Measurements from ENCODE around the gene IFT88. TPM values are rescaled to one million over a fixed set of nuclear protein-coding genes. Genes with fewer than 3 reads are reported as not detected.

IFT88 gene
- total RNA-seq, 1 experiment from 2014 or later, result 12.3 TPM

GRCh38 chr13:20594280-20594679, 27.3 kb downstream of the IFT88 start:
- CTCF ChIA-PET, result no interaction called here
- Histone ChIP-seq H3K27ac (ENCODE audit: low read length) (no peak overlapping the region), H3K9me3 (ENCODE audit: control insufficient read depth, insufficient read depth, low read depth, low read length) (no peaks in the 10 kb centered on the region), H3K4me1 (ENCODE audit: control insufficient read depth, insufficient read depth, low read length) (no peaks in the 10 kb centered on the region), H3K4me3 (ENCODE audit: low read depth in 2 of 2, low read length in 2 of 2) (no peak overlapping the region), H3K36me3 (ENCODE audit: control insufficient read depth, insufficient read depth, low read length) (peaks cover under 1% of the 10 kb centered on the region; the same call in 1 of the 2 replicates), H3K27me3 (ENCODE audit: control insufficient read depth, insufficient read depth, low read length) (no peaks in the 10 kb centered on the region)
- ATAC-seq (no peak), DNase-seq (ENCODE audit: low read depth, low spot score) (no peak)
- intact Hi-C loops (cut with micrococcal nuclease; ENCODE audit: unreplicated experiment), result no loop called here
- no TSS peak for BruUV-seq (replicated peaks)
- TF ChIP-seq SIN3A (IDR thresholded peaks at IDR 0.05; ENCODE audit: borderline replicate concordance, insufficient read depth, low read depth, low read length), result no peak
- no peak for TF ChIP-seq REST (IDR thresholded peaks at IDR 0.05; ENCODE audit: insufficient read depth in 1 of 2, low read depth in 2 of 2, low read length in 1 of 2)
- TF ChIP-seq CTCF (IDR thresholded peaks at IDR 0.05), result no peak
- no peak for TF ChIP-seq TCF7L2 (IDR thresholded peaks at IDR 0.05; ENCODE audit: low read depth, low read length)
- no peak for TF ChIP-seq POLR2AphosphoS5 (IDR thresholded peaks at IDR 0.05; ENCODE audit: low read depth, low read length)
- POLR2A ChIA-PET, result no interaction called here
- in situ Hi-C loops (cut with HindIII; ENCODE audit: low pct_unique_long_range_greater_than_20kb, low sequenced_read_pairs), result no loop called here

GRCh38 chr13:20607015-20607414, 40.1 kb downstream of the IFT88 start:
- in situ Hi-C loops (cut with HindIII; ENCODE audit: low pct_unique_long_range_greater_than_20kb, low sequenced_read_pairs), result no loop called here
- no peaks in the 10 kb centered on the region for H3K27me3 ChIP-seq (ENCODE audit: control insufficient read depth, insufficient read depth, low read length)
- H3K36me3 ChIP-seq (ENCODE audit: control insufficient read depth, insufficient read depth, low read length), result no peaks in the 10 kb centered on the region
- H3K4me1 ChIP-seq (ENCODE audit: control insufficient read depth, insufficient read depth, low read length), result no peaks in the 10 kb centered on the region
- TF ChIP-seq REST (IDR thresholded peaks at IDR 0.05; ENCODE audit: insufficient read depth in 1 of 2, low read depth in 2 of 2, low read length in 1 of 2), result no peak
- no peak for TF ChIP-seq SIN3A (IDR thresholded peaks at IDR 0.05; ENCODE audit: borderline replicate concordance, insufficient read depth, low read depth, low read length)
- no peak for TF ChIP-seq TCF7L2 (IDR thresholded peaks at IDR 0.05; ENCODE audit: low read depth, low read length)
- TF ChIP-seq CTCF (IDR thresholded peaks at IDR 0.05), result no peak
- no peak for TF ChIP-seq POLR2AphosphoS5 (IDR thresholded peaks at IDR 0.05; ENCODE audit: low read depth, low read length)
- no peaks in the 10 kb centered on the region for H3K9me3 ChIP-seq (ENCODE audit: control insufficient read depth, insufficient read depth, low read depth, low read length)
- H3K27ac ChIP-seq (ENCODE audit: low read length), result no peak overlapping the region
- BruUV-seq (replicated peaks), result no TSS peak
- POLR2A ChIA-PET, result no interaction called here
- DNase-seq (ENCODE audit: low read depth, low spot score) (no peak), ATAC-seq (no peak)
- H3K4me3 ChIP-seq (ENCODE audit: low read depth in 2 of 2, low read length in 2 of 2), result no peak overlapping the region
- CTCF ChIA-PET, result no interaction called here
- intact Hi-C loops (cut with micrococcal nuclease; ENCODE audit: unreplicated experiment), result no loop called here

All from Panc1 (cell line).